Stimulated activated CD8-positive, alpha-beta memory T cell treated with anti-CD3 and anti-CD28 coated beads, Interleukin-7, amount 100 ng/mL, for 48 hours (primary cell): ENCODE measurements around the gene TBC1D14.

Experiments
- DNase-seq, 2 donors: peaks; one replicate each; pipeline ENCODE4 v3.0.0-alpha.2; 2020; ENCODE audit warnings: low read depth in 1 of 2; ENCODE audit errors: extremely low read depth in 1 of 2

TBC1D14 gene

GRCh38 chr4:6926681-6927478 lies 17.3 kb downstream of the TBC1D14 start:
- no peak for DNase-seq

DNA sequence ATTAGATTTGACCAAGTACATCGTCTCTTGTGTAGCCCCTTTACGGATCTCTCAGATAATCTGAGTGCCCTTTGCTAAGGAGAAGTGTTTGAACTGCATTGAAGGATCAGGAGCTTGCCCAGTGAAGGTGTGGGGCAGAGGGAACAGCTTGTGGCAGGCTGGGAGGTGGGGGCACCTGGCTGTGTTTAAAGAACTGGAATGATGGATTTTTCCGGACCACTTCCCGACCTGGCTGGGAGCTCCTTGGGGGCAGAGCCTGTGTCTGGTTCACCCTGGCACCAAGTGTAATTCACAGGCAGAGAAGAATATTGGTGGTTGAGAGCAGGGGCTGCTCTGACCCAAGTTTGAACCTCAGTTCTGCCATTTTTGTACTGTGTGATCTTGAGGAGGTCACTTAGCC lies 18.5 kb downstream of the TBC1D14 start:
- DNase-seq: no peak

DNA sequence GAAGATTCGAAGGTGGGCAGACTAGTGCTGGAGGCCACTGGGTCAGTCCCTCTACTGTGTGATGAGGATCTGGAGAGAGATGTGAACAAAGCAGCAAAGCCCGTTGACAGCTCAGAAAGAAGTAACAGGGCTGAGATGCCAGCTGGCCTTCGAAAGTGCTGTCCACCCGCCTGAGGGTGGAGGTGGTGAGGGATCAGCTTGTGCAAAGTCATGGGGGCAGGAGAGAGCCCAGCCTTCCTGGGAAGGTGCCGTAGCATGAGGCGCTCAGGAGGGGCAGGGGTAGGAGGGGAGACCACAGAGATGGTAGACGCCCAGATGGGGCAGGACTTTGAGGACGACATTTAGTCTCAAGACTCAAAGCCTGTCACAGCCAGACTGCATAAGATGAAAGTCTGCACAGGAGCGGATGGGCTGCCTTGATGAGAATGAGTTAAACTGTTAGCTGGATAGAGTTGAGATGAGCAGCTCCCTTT lies 19.7 kb downstream of the TBC1D14 start:
- DNase-seq: no peak

- no peak for DNase-seq
Measured at GRCh38 chr4:6929812-6930464, 20.3 kb downstream of the TBC1D14 start.

DNA sequence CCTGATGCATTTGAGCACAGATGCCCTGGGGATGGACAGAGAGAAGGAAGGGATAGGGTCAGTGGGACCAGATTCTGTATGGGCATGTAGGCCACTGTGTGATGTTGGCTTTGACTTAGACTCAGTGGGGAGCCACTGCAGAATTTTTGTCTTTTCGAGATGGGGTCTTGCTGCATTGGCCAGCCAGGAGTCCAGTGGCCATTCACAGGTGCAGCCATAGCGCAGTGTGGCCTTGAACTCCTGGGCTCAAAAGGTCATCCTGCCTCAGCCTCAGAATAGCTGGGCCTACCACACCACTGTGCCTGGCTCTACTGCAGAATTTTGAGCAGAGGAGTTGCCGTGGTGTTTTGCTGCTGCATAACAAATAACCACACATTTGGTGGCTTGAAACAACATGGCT lies 22.8 kb downstream of the TBC1D14 start:
- DNase-seq: no peak

- DNase-seq: no peak
Measured at GRCh38 chr4:6932918-6933317, 23.3 kb downstream of the TBC1D14 start.

GRCh38 chr4:6933691-6934430 lies 24.2 kb downstream of the TBC1D14 start:
- no peak for DNase-seq

DNA sequence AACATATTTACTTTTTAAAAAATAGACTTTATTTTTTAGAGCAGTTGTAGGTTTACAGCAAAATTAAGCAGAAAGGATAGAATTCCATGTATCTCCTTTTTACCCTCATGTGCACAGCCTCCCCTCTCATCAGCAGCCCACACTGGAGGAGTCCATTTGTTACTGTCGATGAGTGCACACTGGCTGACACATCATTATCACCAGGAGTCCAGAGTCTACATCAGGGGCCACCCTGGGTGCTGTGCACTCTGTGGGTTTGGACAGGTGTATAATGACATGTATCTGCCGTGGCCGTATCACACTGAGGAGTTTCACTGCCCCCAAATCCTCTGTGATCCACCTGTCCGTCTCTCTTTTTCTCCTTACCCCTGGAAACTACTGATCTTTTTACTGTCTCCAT lies 26.3 kb downstream of the TBC1D14 start:
- DNase-seq: no peak

- no peak for DNase-seq
Measured at GRCh38 chr4:6937201-6937600, 27.6 kb downstream of the TBC1D14 start.

GRCh38 chr4:6937754-6938153 lies 28.1 kb downstream of the TBC1D14 start:
- no peak for DNase-seq

- DNase-seq: no peak
Measured at GRCh38 chr4:6938237-6938636, 28.6 kb downstream of the TBC1D14 start.

DNA sequence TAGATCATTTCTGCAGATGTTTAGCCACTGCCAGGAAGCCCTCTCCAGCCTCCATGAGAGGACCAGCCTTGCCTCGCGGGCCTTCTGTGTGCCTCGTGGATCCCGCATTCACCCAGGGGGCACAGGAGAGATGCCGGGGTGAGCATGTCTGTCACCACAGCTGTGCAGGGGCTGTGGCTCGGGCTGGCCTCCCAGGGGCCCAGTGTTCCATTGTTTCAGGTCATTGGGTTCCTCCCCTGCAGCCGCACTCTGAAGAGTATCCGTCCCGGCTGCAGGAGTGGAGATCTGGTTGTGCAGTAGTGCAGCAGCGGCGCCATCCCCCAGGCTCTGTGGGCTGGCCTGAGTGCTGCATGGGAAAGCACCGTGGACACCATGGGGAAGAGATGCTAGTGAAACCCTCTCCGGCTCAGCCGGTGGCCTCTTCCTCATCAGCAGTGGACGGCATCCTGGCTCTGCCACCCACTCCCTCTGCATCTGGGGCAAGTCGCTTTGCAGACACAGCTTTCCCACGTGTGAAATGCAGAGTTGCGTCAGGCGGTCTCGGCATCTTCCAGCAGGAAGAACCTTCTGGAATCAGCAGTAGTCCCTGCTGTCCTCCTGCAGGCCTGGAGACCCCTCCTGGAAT lies 29.1 kb downstream of the TBC1D14 start:
- DNase-seq: no peak

- no peak for DNase-seq
Measured at GRCh38 chr4:6939761-6940743, 30.4 kb downstream of the TBC1D14 start.

GRCh38 chr4:6940744-6941137 lies 31.1 kb downstream of the TBC1D14 start:
- DNase-seq: no peak

DNA sequence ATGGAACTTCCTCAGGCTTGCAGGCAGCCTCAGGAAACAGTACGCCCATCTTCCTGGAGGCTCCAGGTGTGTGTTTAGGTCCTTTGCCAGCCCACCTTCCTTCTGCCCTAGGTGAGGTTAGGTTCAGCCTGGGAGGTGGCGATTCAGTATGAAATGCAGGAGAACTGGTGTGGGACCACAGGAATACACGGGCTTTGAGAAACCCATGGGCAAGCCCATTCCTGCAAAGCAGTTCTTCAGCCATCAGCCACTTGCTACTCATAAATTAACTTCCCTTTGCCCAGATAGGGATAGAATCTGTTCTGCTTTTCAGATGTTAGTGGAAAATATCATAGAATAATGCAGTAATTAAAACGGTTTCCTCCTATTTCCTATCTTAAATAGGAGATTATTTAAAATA lies 32.2 kb downstream of the TBC1D14 start:
- no peak for DNase-seq

- DNase-seq: no peak
Measured at GRCh38 chr4:6942238-6942800, 32.7 kb downstream of the TBC1D14 start.

- DNase-seq: no peak
Measured at GRCh38 chr4:6943012-6943884, 33.6 kb downstream of the TBC1D14 start.

GRCh38 chr4:6943885-6944225 lies 34.2 kb downstream of the TBC1D14 start:
- DNase-seq: no peak
